ENCODE data around the gene ATAT1. TPM values are rescaled to one million over a fixed set of nuclear protein-coding genes. Genes with fewer than 3 reads are reported as not detected.
"Not testable (repeated sequence)": the region's sequence is repeated elsewhere in the genome, so short reads cannot be mapped to it uniquely, and the experiment has no call there.

Gene ATAT1
- total and polyA plus RNA-seq, 10 donors, result 2.4 to 9.7 (median 7.3) TPM

DNA sequence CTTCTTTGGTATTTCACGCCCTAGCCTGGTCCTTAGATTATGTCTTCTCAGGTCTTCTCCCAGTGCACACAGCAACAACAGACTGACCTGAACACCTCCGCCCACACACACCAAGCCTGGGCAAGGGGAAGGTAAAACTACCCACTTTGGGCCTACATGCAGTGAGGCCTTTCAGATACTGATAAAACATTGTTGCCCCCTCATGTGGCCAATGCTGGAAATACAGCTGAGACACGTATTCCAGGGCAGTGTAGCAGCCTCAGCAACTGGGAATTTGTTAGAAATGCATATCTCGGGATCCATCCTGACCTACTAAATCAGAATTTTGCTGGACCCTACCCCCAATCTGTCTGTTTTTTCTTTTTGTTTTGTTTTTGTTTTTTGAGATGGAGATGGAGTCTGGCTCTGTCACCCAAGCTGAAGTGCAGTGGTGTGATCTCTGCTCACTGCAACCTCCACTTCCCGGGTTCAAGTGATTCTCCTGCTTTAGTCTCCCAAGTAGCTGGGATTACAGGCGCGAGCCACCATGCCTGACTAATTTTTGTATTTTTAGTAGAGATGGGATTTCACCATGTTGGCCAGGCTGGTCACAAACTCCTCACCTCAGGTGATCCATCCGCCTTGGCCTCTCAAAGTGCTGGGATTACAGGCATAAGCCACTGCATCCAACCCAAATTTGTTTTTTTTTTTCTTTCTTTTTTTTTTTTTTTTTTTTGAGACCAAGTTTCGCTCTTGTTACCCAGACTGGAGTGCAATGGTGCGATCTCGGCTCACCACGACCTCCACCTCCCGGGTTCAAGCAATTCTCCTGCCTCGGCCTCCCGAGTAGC, 29.1 kb upstream of the ATAT1 start:
- WGBS, 5 donors, result 69 to 80% (median 77%) methylated on average over 15 of the region's 15 CpGs
- Histone ChIP-seq H3K36me3 (peaks cover 3 to 69% (median 39%) of the 10 kb centered on the region in 6 donors), H3K27ac (peak overlapping the region in 1 of 8 donors; percentile 9), H3K4me1 (peaks cover 0 to 48% (median 16%) of the 10 kb centered on the region in 6 donors)
- H3K4me3 ChIP-seq; H3K27me3 ChIP-seq (replicated peaks in 1 of 7); H3K9me3 ChIP-seq: not testable (repeated sequence)
- TF ChIP-seq POLR2AphosphoS5 (IDR thresholded peaks at IDR 0.05), result peak in 2 of 3 donors; percentile 6 to 74
- TF ChIP-seq, protein P1, sequence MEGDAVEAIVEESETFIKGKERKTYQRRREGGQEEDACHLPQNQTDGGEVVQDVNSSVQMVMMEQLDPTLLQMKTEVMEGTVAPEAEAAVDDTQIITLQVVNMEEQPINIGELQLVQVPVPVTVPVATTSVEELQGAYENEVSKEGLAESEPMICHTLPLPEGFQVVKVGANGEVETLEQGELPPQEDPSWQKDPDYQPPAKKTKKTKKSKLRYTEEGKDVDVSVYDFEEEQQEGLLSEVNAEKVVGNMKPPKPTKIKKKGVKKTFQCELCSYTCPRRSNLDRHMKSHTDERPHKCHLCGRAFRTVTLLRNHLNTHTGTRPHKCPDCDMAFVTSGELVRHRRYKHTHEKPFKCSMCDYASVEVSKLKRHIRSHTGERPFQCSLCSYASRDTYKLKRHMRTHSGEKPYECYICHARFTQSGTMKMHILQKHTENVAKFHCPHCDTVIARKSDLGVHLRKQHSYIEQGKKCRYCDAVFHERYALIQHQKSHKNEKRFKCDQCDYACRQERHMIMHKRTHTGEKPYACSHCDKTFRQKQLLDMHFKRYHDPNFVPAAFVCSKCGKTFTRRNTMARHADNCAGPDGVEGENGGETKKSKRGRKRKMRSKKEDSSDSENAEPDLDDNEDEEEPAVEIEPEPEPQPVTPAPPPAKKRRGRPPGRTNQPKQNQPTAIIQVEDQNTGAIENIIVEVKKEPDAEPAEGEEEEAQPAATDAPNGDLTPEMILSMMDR (IDR thresholded peaks at IDR 0.05 in 8 of 11, conservative IDR thresholded peaks at IDR 0.05 in 3 of 11), result peak; percentile 70 to 93 (median 86)
- DNase-seq, result peak; percentile 79
- intact Hi-C loops (cut with DNase I; ENCODE audit: low total_unique reads), result loop anchor here (5.0 kb wide), 2 partner anchors 55 to 115 kb away; no protein-coding TSS in a partner anchor

DNA sequence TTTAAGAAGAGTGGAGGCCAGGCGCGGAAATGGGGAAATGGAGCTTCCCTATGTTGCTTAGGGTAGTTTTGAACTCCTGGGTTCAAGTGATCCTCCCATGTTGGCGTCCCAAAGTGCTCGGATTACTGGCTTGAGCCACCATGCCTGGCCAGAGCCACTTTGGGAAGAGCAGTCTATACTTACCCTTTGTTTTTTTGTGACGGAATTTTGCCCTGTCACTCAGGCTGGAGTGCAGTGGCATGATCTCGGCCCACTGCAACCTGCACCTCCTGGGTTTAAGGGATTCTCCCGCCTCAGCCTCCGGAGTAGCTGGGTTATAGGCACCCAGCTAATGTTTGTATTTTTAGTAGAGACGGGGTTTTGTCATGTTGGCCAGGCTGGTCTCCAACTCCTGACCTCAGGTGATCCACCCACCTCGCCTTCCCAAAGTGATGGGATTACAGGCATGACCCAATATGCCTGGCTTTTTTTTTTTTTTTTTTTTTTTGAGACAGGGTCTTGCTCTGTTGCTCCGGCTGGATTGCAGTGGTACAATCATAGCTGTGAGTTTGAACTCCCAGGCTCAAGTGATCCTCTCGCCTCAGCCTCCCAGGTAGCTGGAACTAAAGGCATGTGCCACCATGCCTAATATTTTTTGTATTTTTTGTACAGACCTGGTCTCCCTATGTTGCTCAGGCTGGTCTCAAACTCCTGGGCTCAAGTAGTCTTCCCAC, 27.6 kb upstream of the ATAT1 start:
- Histone ChIP-seq H3K27me3 (replicated peaks in 1 of 7) (no peaks in the 10 kb centered on the region), H3K9me3 (no peaks in the 10 kb centered on the region), H3K4me1 (peaks cover 0 to 54% (median 16%) of the 10 kb centered on the region in 6 donors), H3K27ac (peak overlapping the region in 1 of 8 donors; percentile 24), H3K4me3 (no peak overlapping the region), H3K36me3 (peaks cover 12 to 69% (median 48%) of the 10 kb centered on the region in 6 donors)
- no peak for DNase-seq
- 73 to 85% (median 82%) methylated on average over 12 of the region's 12 CpGs for WGBS, 5 donors
- intact Hi-C loops (cut with DNase I; ENCODE audit: low total_unique reads), result loop anchor here (5.0 kb wide), 2 partner anchors 57 to 117 kb away; no protein-coding TSS in a partner anchor
- peak in 1 of 3 donors; percentile 59 for TF ChIP-seq POLR2AphosphoS5 (IDR thresholded peaks at IDR 0.05)
- TF ChIP-seq, protein P1 (IDR thresholded peaks at IDR 0.05 in 8 of 11, conservative IDR thresholded peaks at IDR 0.05 in 3 of 11), result no peak

DNA sequence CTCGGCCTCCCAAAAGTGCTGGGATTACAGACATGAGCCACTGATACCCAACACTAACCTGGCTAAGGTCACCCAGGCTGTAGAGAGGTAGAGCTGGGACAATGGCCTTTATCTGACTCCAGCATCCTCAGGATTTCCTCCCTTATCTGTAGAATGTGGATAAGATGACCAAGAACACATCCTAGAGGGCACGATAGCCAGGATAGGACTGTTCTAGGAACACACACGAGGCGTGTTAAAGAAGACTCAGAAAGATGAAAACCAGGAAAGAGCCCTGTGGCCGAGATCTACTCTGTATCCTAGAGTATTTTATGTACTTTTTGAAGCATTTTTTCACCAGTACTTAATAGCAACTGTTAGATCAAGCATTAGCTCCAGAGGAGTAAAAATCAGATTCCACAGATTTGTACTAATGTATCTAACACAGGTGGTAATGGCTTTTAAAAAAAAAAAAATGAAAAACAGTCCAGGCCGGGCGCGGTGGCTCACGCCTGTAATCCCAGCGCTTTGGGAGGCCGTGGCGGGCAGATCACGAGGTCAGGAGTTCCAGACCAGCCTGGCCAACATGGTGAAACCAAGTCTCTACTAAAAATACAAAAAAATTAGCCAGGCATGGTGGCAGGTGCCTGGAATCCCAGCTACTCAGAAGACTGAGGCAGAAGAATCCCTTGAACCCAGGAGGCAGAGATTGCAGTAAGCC, 26.9 kb upstream of the ATAT1 start:
- DNase-seq, result no peak
- H3K27me3 ChIP-seq (replicated peaks in 1 of 7), result no peaks in the 10 kb centered on the region
- H3K4me3 ChIP-seq, result no peak overlapping the region
- H3K27ac ChIP-seq, result peak overlapping the region in 1 of 8 donors; percentile 24
- H3K4me1 ChIP-seq, result peaks cover 0 to 54% (median 16%) of the 10 kb centered on the region in 6 donors
- peaks cover 16 to 69% (median 50%) of the 10 kb centered on the region in 6 donors for H3K36me3 ChIP-seq
- TF ChIP-seq POLR2AphosphoS5 (IDR thresholded peaks at IDR 0.05) (peak; percentile 21 to 64 (median 53)), POLR2A (IDR thresholded peaks at IDR 0.05) (no peak)
- TF ChIP-seq, protein P1 (IDR thresholded peaks at IDR 0.05 in 8 of 11, conservative IDR thresholded peaks at IDR 0.05 in 3 of 11), result no peak
- 75 to 88% (median 80%) methylated on average over 13 of the region's 13 CpGs for WGBS, 5 donors
- intact Hi-C loops (cut with DNase I; ENCODE audit: low total_unique reads), result loop anchor here (5.0 kb wide), 2 partner anchors 57 to 117 kb away; no protein-coding TSS in a partner anchor
- no peaks in the 10 kb centered on the region for H3K9me3 ChIP-seq

Data from spleen (tissue), 11 donors.